Stromal cell of bone marrow (primary cell): Measurements from ENCODE around the gene TRIM24.

ENCODE experiments used
- DNase-seq: peaks from one replicate; pipeline ENCODE4 v3.0.0-alpha.2; 2012; ENCODE audit warnings: low read depth

TRIM24 gene

GRCh38 chr7:138625084-138625848, 165.2 kb downstream of the TRIM24 start:
- DNase-seq, result no peak

GRCh38 chr7:138625849-138626230, 165.8 kb downstream of the TRIM24 start:
- DNase-seq, result no peak

- DNase-seq, result no peak
Measured at GRCh38 chr7:138626846-138627245, 166.8 kb downstream of the TRIM24 start.

- DNase-seq, result no peak
Measured at GRCh38 chr7:138627361-138627760, 167.3 kb downstream of the TRIM24 start.

GRCh38 chr7:138630059-138630610, 170.1 kb downstream of the TRIM24 start:
- no peak for DNase-seq

GRCh38 chr7:138632384-138632783, 172.3 kb downstream of the TRIM24 start:
- no peak for DNase-seq

- no peak for DNase-seq
Measured at GRCh38 chr7:138632826-138633602, 173.0 kb downstream of the TRIM24 start.
